ENCODE data around the gene ASAP2. TPM values are rescaled to one million over a fixed set of nuclear protein-coding genes. Genes with fewer than 3 reads are reported as not detected.

Gene ASAP2
- total RNA-seq, 1 experiment from 2014 or later, result 14.3 TPM

- no peaks in the 10 kb centered on the region for H3K27me3 Mint-ChIP-seq (ENCODE audit: low read depth)
- H3K36me3 Mint-ChIP-seq, result no peaks in the 10 kb centered on the region
- peaks cover 17% of the 10 kb centered on the region for H3K4me1 Mint-ChIP-seq
- ChIA-PET POLR2A (no interaction called here), CTCF (no interaction called here)
- H3K9me3 Mint-ChIP-seq, result no peaks in the 10 kb centered on the region
- TF ChIP-seq GTF2I (CRISPR knock-in tag; conservative IDR thresholded peaks at IDR 0.05) (no peak), USF1 (CRISPR knock-in tag; IDR thresholded peaks at IDR 0.05) (no peak), ZNF416 (CRISPR knock-in tag; IDR thresholded peaks at IDR 0.05) (no peak), MXD4 (CRISPR knock-in tag; IDR thresholded peaks at IDR 0.05; ENCODE audit: borderline replicate concordance) (no peak), FOXP1 (CRISPR knock-in tag; IDR thresholded peaks at IDR 0.05; ENCODE audit: borderline replicate concordance) (no peak), MAX (CRISPR knock-in tag; IDR thresholded peaks at IDR 0.05) (no peak), HMGXB4 (CRISPR knock-in tag; IDR thresholded peaks at IDR 0.05) (no peak), ZNF317 (CRISPR knock-in tag; IDR thresholded peaks at IDR 0.05; ENCODE audit: borderline replicate concordance, low read depth) (no peak), FOXJ3 (CRISPR knock-in tag; IDR thresholded peaks at IDR 0.05; ENCODE audit: borderline replicate concordance) (no peak)
- DNase-seq (ENCODE audit: low spot score) (no peak), ATAC-seq (no peak)
- no peak overlapping the region for H3K4me3 Mint-ChIP-seq
- no peak overlapping the region for H3K27ac Mint-ChIP-seq
Measured at GRCh38 chr2:9313443-9313842, 106.8 kb downstream of the ASAP2 start.

GRCh38 chr2:9315280-9315847 lies 108.8 kb downstream of the ASAP2 start:
- ATAC-seq, result peak; percentile 63
- ChIA-PET CTCF (no interaction called here), POLR2A (no interaction called here)
- no peaks in the 10 kb centered on the region for H3K9me3 Mint-ChIP-seq
- no peak overlapping the region for H3K4me3 Mint-ChIP-seq
- peaks cover 13% of the 10 kb centered on the region for H3K4me1 Mint-ChIP-seq
- H3K36me3 Mint-ChIP-seq, result no peaks in the 10 kb centered on the region
- DNase-seq (ENCODE audit: low spot score), result no peak
- H3K27me3 Mint-ChIP-seq (ENCODE audit: low read depth), result no peaks in the 10 kb centered on the region
- peak overlapping the region; percentile 35; the same call in 1 of the 2 replicates for H3K27ac Mint-ChIP-seq
- no peak for TF ChIP-seq ZNF512 (CRISPR knock-in tag; IDR thresholded peaks at IDR 0.05; ENCODE audit: borderline replicate concordance)
- no peak for TF ChIP-seq TCF7 (CRISPR knock-in tag; IDR thresholded peaks at IDR 0.05; ENCODE audit: low read depth)
- no peak for TF ChIP-seq ARID4B (CRISPR knock-in tag; IDR thresholded peaks at IDR 0.05; ENCODE audit: borderline replicate concordance)
- no peak for TF ChIP-seq ZNF232 (CRISPR knock-in tag; IDR thresholded peaks at IDR 0.05)
- no peak for TF ChIP-seq ZBTB21 (CRISPR knock-in tag; IDR thresholded peaks at IDR 0.05; ENCODE audit: borderline replicate concordance)
- no peak for TF ChIP-seq OVOL2 (CRISPR knock-in tag; IDR thresholded peaks at IDR 0.05; ENCODE audit: borderline replicate concordance)
- TF ChIP-seq MAX (CRISPR knock-in tag; IDR thresholded peaks at IDR 0.05), result no peak
- TF ChIP-seq USF1 (CRISPR knock-in tag; IDR thresholded peaks at IDR 0.05), result no peak
- TF ChIP-seq TP53 (CRISPR knock-in tag; IDR thresholded peaks at IDR 0.05), result no peak
- TF ChIP-seq ZBTB43 (CRISPR knock-in tag; IDR thresholded peaks at IDR 0.05), result no peak
- TF ChIP-seq IRF1 (CRISPR knock-in tag; IDR thresholded peaks at IDR 0.05), result no peak
- no peak for TF ChIP-seq CBFB (CRISPR knock-in tag; IDR thresholded peaks at IDR 0.05; ENCODE audit: low read depth)
- no peak for TF ChIP-seq ZNF423 (CRISPR knock-in tag; IDR thresholded peaks at IDR 0.05)
- TF ChIP-seq NR3C1 (CRISPR knock-in tag; conservative IDR thresholded peaks at IDR 0.05; ENCODE audit: low read depth), result no peak

Measured in WTC11 (cell line).